ENCODE measurements around the gene CD151.
A peak's percentile ranks its signal among the peaks of the same experiment; 100 is the strongest.

CD151 gene

DNA sequence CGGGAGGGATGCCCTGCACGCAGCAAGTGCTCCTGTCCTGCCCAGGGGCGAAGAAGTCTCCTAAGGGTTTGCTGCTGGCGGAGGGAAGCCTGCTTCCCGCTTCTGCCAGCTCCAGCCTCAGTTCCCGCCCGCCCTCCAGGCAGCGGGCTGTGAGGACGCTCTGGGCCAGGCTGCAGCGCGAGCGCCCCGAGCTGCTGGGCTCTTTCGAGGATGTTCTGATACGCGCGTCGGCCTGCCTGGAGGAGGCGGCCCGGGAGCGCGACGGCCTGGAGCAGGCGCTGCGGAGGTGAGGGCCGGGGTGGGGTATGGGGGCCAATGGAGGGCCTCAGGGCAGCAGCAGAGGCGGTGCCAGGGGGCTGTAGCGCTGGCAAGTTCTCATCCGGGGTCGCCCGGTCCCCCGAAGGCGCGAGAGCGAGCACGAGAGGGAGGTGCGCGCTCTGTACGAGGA is 2.9 kb upstream of the CD151 start:
- no peak for DNase-seq

DNA sequence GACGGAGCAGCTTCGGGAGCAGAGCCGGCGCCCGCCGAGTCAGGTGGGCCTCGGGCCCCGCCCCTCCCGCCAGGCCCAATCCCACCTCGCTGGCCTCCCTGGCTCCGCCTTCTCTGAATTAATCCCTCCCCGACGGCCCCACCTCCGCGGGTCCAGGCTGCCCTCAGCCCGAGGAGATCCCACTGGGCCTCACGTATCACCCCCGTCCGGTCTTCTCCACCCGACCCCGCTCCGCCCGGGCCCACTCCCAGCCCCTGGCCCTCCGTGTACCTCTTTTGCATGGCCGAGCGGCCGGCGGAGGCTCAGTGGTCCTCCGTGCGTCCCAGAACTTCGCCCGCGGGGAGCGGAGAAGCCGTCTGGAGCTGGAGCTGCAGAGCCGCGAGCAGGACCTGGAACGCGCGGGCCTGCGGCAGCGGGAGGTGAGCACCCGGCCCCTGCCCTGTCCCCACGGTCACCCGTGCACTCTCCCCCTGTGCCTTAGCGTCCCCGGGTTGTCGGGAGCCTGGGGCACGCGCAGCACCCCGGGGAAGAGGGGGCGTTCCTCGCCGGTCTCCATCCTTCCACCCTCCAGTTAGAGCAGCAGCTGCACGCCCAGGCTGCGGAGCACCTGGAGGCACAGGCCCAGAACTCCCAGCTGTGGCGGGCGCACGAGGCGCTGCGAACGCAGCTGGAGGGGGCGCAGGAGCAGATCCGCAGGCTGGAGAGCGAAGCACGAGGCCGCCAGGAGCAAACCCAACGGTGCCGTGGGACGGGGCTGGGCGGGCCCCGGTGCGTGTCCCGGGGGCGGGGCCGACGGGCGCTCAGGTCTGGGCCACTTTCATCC is 2.2 kb upstream of the CD151 start:
- peak; percentile 46 for DNase-seq

DNA sequence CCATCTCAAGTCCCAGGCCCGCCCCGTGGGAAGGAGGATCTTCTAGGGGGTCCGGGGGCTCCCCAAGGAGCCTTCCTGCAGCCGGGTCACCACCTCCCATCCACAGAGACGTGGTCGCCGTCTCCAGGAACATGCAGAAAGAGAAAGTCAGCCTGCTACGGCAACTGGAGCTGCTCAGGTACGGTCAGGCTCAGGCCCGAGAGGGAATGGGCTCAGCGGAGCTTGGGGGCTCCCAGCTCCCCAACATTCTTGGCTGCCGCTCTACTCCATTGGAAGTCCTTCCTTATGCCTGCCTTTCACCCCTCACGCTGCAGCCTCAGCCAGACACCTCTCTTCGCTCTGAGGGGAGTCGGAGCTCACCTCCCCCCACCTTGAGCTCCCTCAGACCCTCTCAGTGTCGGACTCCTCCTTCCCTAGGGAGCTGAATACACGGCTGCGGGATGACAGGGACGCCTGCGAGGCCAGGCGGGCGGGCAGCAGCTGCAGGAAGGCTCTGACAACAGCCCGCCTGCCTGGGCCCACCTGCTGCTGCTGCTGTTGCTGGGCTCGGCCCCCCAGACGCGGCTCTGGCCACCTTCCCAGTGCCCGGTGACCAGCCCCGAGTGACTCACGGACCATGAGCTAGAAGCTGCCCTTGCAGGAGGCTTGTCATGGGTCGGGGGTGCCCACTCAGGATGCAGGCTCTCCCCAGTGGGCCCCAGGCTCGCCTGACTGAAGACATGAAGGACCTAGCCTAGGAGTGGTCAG is 1.5 kb upstream of the CD151 start:
- no peak for DNase-seq

DNA sequence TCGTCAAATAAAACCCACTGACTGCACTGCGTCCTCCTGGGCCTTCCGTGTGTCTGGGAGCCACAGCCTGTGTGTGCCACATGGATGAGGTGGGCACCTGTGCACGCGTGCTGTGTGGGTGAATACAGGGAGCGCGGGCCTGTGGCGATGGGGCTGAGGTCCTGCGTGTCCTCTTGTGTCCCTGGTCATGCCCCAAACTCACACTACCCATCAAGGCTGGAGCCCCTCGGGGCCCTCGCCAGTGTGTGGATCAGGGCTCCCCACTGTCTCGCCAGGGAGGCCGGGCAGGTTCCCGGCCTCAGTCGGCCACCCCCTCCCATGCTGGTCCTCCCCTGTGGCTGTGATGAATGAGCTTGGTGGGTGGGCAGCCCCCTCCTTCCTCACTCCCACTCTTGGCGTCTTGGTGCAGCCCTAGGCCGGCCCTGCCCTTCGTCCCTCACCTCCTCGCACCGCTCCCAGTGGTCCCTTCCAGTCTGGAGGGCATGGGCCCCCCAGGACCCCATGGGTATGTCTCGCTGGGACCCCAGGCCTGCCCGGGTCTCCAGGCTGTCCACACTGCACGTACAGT is 707 bp upstream of the CD151 start:
- no peak for DNase-seq

DNA sequence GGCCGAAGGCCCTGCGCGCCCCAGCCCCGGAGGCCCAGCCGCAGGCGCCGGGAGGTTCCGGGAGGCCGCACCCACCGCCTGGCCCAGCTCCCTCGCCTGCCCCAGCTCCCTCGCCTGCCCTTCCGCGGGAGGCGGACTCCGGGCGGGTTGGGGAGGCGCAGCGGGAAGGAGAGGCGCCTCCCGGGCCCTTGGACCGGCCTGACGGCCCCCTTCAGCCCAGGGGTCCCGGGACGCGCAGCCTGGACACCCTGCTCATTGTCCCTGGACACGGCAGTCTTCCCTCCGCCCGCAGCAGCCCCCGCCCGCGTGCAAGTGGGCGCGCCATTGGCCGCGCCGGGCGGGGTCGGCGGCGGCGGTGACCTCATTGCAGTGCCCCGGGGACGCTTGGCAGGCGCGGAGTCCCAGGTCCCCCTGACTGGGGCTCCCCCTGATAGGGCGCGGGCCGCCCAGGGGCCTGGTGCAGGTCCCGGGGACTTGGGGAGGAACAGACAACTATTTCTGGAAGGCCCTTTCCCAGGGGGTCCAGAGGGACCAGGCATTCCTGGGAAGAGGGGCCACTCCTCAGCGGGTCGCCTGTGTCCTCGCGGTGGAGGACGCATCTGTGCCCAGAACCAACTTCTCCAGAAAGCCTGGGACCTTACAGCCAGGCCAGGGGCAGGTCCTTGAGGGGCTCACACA is 501 bp downstream of the CD151 start:
- peak; percentile 46 for DNase-seq

DNA sequence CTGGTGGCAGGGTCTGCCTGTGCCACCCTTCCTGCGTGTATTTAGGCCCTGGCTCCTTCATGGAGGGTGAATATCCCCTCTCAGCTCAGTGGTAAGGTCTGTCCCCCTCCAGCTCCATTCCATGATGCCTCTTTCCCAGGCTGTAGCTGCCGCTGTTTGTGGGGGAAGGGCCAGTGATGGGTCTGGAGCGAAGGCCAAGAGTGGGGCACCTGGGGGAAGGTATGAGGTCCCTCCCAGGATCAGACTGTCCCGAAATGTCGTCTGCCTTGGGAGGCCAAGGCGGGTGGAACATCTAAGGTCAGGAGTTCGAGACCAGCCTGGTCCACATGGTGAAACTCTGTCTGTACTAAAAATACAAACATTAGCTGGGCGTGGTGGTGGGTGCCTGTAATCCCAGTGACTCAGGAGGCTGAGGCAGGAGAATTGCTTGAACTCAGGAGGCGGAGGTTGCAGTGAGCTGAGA is 1.1 kb downstream of the CD151 start:
- DNase-seq: no peak

DNA sequence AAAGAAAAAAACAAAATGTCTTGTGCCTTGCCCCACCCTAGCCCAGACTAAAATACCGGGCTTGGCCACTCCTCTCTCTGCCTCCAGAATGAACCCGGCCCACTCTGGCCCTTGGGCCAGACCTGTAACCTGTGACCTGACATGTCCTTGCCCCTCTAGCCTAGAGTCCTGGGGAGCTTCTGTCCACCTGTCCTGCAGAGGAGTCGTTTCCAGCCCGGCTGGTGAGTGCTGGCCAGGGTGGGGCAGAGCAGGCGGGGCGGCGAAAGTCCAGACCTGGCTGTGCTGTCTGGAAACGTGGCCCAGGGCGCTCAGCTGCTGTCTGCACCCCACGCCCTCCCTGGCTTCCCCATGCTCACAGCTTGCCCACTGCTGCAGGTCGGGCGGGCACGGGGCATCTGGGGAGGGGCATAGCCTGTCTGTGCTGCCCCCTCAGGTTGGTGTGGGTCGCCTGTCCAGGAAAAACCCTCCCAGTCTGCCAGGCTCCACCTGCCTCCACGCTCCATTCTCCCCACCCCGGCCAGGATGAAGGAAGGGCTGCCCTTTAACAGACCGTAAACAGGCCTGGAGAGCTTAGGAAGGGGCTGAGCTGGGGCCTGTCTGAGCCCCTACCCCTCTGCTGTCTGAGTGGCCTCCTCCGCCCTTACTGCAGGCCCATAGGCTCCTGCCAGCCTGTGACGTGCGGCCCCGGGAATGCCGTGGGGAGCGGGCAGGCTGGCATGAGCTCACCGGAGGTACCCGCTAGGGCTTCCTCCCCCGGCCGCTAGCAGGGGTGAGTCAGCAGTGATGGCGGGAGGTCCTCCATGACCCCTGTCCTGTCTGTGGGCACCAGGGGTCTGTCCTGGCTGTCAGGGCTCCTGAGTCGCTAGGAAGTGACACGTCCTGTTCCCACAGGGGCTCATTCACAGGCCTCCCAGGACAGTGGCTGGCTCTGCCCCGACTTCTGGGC is 1.9 kb downstream of the CD151 start:
- no peak for DNase-seq

DNA sequence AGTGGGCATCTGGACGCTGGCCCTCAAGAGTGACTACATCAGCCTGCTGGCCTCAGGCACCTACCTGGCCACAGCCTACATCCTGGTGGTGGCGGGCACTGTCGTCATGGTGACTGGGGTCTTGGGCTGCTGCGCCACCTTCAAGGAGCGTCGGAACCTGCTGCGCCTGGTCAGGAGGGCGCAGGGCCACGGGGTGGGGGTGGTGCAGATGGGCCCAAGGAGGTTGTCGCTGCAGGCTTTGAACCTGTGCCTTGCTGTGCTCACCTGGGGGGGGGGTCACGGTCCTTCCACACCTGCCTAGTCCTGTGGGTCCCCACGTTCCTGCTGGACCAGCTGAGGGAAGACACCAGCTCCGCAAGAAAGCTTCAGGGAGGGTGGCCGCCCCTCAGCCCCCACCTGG is 3.5 kb downstream of the CD151 start:
- no peak for DNase-seq

DNA sequence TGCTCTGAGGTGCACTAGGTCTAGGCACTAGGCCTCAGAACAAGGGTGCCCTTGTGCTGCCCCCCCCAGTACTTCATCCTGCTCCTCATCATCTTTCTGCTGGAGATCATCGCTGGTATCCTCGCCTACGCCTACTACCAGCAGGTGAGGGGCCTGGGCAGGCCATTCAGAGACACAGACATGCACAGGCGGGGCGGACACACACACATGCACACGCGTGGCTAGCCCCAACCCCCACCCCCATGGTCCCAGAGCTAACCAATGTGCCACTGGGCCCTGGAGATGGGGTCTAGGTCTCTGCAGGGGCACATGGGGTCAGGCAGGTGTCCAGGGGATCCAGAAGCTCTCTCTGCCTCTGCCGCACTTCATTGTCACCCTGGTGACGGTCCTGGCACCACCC is 3.9 kb downstream of the CD151 start:
- DNase-seq: no peak

DNA sequence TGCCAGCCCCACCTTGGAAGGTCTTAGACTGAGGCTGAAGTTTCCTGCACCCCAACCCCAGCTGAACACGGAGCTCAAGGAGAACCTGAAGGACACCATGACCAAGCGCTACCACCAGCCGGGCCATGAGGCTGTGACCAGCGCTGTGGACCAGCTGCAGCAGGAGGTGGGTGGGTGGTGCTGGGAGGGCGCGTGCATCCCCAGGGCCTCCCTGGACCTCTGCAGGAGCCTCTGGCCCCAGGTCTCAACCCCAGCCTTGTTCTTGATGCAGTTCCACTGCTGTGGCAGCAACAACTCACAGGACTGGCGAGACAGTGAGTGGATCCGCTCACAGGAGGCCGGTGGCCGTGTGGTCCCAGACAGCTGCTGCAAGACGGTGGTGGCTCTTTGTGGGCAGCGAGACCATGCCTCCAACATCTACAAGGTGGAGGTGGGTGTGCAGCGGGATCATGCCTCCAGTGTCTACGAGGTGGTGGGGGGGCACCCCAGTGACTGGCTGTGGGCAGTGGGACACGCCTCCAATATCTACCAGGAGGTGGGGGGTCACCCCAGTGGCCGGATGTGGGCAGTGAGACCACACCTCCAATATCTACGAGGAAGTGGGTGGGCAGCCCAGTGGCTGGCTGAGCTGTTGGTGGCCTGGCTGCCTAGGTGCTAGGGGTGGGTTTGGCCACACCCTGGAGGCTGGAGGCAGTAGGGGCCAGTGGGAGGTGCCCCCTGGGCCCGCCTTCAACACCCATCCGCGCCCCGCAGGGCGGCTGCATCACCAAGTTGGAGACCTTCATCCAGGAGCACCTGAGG is 4.6 kb downstream of the CD151 start:
- no peak for DNase-seq

DNA sequence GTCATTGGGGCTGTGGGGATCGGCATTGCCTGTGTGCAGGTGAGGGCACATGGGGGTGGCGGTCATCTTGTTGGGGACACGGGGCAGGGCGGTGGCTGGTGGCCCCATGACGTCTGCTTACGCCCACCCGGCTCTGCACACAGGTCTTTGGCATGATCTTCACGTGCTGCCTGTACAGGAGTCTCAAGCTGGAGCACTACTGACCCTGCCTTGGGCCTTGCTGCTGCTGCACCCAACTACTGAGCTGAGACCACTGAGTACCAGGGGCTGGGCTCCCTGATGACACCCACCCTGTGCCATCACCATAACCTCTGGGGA is 5.2 kb downstream of the CD151 start:
- DNase-seq: no peak

DNA sequence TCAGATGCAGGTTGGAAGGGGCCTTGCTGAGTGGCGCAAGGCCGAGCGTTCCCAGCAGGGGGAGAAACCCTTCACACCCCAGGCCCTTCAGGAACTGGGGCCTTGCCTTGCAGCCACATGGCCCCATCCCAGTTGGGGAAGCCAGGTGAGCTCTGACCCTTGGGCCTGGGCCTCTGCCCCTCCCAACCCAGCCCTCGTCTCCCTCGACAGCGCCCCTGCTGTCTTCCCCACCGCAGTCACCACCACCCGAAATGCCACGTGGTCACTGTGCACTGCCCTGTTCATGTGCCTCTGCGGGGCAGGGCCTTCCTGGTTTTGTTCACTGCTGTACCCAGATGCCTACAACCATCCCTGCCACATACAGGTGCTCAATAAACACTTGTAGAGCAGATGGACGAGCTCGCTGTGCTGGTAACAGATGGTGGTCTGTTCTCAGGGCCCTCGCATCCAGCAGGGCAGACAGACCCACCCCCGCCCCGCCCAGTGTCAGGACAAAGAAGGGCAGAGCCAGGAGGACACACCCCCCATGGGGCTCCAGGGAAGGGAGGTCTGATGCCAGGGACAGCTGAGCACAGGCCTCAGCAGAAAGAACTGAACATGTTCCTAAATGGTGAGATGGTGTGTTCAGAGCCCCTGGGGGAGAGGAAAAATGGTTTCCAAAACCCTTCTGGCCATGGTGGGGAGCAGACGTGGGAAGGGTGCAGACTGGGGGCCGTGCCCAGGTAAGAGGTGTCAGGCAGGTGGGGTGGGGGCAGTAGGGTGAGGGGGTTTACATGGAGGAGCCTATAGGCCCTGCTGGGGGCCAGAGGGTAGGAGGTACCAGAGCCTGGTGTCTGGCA is 5.9 kb downstream of the CD151 start:
- DNase-seq: no peak

DNA sequence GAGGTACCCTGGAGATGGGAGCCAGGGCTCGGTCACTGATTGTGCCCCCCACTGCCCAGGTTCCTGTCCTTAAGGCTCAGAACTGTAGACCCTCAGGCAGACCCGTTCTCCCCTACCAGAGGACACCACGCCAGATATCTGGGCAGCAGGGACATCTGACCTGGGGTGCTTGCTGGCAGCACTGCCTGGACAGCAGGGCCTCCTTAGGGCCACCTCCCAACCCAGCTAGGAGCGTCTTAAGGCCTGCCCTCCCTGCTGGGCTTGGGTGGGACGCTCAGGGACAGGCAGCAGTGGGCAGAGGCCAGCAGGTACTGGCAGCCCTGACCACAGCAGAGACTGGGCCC is 6.5 kb downstream of the CD151 start:
- no peak for DNase-seq

DNA sequence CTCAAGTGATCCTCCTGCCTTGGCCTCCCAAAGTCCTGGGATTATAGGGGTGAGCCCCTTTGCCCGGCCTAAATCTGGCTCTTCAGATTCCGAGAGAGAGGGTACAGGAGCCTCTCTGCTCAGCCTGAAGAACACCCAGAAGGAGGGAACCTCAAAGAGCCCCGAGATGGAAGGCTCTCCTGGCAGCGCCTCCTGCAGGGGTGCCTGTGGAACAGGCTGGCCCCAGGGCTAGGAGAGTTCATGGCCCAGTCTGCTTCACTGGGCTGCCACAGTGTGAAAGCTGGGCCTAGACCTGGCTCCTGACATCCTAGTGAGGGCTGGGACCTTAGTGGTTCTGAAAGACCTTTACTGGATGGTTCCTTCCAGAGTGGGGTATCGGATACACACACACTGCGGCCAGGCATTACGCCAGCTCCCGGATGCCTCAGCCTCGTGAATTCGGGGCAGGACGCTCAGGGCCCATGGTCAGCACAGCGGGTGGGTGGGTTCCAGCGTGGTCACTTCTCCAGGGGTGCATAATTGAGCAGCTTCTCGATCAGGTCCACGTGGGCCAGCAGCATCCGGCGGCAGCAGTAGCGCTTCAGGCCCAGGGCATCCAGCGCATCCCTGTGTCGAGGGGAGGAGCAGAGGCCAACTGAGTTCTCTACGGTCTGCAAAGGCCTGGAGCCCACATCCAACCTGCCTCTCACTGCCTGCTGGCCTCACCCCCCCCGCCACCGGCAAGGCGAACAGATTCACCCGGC is 7.3 kb downstream of the CD151 start:
- no peak for DNase-seq

DNA sequence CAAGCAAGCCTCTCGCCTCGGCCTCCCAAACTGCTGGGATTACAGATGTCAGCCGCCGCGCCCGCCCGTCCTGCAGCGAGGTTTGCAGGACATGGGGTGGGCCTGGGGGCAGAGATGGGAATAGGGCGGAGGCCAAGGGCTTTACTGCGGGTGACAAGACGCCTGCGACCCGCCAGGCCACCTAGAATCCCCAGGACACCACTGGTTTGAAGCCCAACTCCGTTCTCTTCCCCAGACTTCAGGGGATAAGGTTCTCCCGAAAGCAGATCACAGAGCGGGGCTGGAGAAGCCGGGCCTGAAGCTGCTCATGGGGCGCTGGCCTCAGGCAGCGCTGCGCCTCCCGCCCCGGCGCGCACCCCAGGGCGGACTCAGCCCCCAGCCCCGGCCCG is 9.2 kb downstream of the CD151 start:
- DNase-seq: no peak

DNA sequence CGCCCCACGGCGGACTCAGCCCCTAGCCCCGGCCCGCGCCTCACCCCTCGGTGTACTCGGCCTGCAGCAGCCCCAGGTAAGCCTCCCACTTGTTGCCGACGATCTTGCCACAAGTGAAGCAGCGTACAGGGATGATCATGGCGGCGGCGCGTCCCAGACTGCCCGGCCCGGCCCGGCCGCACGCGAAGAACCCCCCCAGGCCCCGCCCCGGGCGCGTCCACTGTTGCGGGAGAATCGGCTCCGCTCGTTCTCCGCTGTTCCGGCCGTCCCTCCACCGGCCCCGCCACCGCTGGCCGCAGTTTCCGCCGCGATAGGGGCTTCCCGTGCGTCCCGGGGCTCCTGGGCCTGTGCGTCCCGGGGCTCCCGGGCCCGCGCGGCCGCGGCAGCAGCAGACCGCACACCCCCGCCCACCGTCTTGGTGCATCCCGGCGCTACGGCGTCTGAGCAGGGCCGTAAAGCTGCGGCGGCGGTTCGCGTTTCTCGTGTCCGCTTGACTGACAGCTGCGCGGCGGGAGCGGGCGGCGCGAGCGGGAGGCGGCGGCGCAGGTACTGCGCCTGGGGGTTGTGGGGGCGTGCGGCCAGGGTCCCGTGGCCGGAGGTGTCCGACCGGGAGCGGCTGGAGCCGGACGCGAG is 9.7 kb downstream of the CD151 start, which contains the start of the genes POLR2L and TSPAN4:
POLR2L (minus strand) TSS at position 160 of the 633 bp plus-strand sequence; CDS start at position 139, 21 bp downstream.
TSPAN4 (plus strand) TSS at position 483 of the 633 bp plus-strand sequence. CDS start 7,453 bp downstream, outside the sequence.
- peak; percentile 84 for DNase-seq

DNA sequence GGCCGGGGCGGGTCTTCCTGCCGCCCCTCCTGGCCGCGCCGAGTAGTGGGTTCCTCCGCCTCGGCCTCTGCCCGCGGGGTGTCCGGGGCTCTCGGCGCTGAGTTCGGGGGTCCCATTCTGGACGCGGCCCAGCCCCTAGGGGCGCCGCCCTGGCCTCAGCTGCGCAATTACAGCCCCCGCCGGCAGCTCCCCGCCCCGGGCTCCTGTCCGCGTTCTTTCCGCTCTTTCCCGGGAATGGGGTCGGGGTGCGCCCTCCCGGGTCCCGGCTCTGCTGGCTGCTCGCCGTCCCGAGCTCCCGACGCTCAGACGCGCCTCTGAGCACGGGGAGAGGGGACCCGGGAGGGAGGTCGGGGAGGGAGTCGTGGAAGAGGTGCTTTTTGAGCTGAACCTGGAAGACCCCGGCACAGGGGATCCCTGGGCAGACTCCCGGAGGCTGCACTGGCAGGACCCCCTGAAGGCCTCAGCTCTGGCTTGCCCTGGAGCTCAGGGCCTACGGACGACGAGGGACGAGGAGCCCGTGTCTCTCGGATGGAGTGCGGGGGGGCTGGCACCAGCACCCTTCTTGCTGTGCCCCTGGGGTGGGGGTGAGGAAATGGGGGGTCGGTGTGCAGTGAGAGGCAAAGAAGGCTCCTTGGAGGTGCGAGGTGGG is 10.5 kb downstream of the CD151 start:
- DNase-seq: no peak

All from T-helper 9 cell (primary cell).